ENCODE results near the gene FGD2. TPM values are rescaled to one million over a fixed set of nuclear protein-coding genes. Genes with fewer than 3 reads are reported as not detected.

The FGD2 gene
- total and polyA plus RNA-seq, 2 of the 8 experiments (the other 6 are each of a cell fraction or from before 2014, with no cell fraction given) = 0.12 to 0.32 TPM

GRCh38 chr6:36999061-36999750 is 6.2 kb upstream of the FGD2 start (continued):
- TF ChIP-seq RAD21 (IDR thresholded peaks at IDR 0.05 in 1 of 2, conservative IDR thresholded peaks at IDR 0.05 in 1 of 2; ENCODE audit: low read depth in 2 of 2, low read length in 2 of 2) (no peak), ZNF274 (IDR thresholded peaks at IDR 0.05; ENCODE audit: borderline replicate concordance, extremely low read depth, low read length) (no peak), JUN (IDR thresholded peaks at IDR 0.05; ENCODE audit: low read depth, low read length) (no peak), BCL11A (IDR thresholded peaks at IDR 0.05; ENCODE audit: low read depth in 2 of 2, low read length in 2 of 2) (no peak), TEAD4 (IDR thresholded peaks at IDR 0.05; ENCODE audit: low read depth, low read length) (no peak), HDAC6 (IDR thresholded peaks at IDR 0.05; ENCODE audit: low read depth, low read length) (no peak), TCF12 (IDR thresholded peaks at IDR 0.05; ENCODE audit: low read depth, low read length) (no peak), MAX (IDR thresholded peaks at IDR 0.05) (no peak)

Data from H1 (cell line).